HepG2 (cell line): ENCODE data around the gene FAM216A. TPM values are rescaled to one million over a fixed set of nuclear protein-coding genes. Genes with fewer than 3 reads are reported as not detected.

Experiments used
- ATAC-seq: fragments of 200-7000 bp; cut with Tn5 transposase; 3 replicates; pipeline ENCODE4 v1.9.1; 2020; ENCODE audit warnings: mild to moderate bottlenecking, moderate library complexity
- BruUV-seq: library from RNA; stranded (reverse); fragments of 400-500 nt; replicated peaks from 2 replicates; lab custom pipeline; 2021; lab: Mats Ljungman, UMichigan
- CTCF ChIA-PET: fragments of 300-600 bp; formaldehyde crosslinking; extraction: SDS; loops from one replicate; lab custom pipeline; 2021; ENCODE audit warnings: low total read pairs, inconsistent platforms, low intra/inter-chr PET ratio; lab: Yijun Ruan, JAX
- POLR2A ChIA-PET: fragments of 350-600 bp; sonication (Branson Sonifier 250); formaldehyde crosslinking; loops from one replicate; lab custom pipeline; 2020; ENCODE audit warnings: antibody characterized with exemption, inconsistent platforms; lab: Yijun Ruan, JAX
- DNase-seq: peaks from one replicate; pipeline ENCODE4 v3.0.0-alpha.2; 2015; ENCODE audit warnings: low spot score
- FAIRE-seq: peaks from 3 replicates; lab custom pipeline; 2011; peaks lifted over from hg19 to GRCh38; lab: Jason Lieb, UNC
- H2AFZ ChIP-seq: one replicate; pipeline ENCODE4 v1.6.1; 2011; ENCODE audit warnings: low read length, inconsistent platforms
- H3K27ac ChIP-seq: fragments of 300-600 bp; 3 replicates; pipeline ENCODE4 v1.8.0; 2011; ENCODE audit warnings: mixed run types, mild to moderate bottlenecking, mixed read lengths, low read length, inconsistent platforms; ENCODE audit not compliant: insufficient read depth; ENCODE audit errors: extremely low read length
- H3K27me3 ChIP-seq, 2 experiments: fragments of 200-600 bp in 1 of 2; 2 replicates in 1 of 2; 3 replicates in 1 of 2; pipeline versions ENCODE4 v1.6.0 to v1.8.0; 2011; ENCODE audit warnings: low read length in 2 of 2, mild to moderate bottlenecking in 2 of 2, moderate library complexity in 2 of 2, inconsistent platforms in 1 of 2; ENCODE audit not compliant: insufficient read depth in 2 of 2, control insufficient read depth in 1 of 2
- H3K36me3 ChIP-seq, 2 experiments: fragments of 200-600 bp in 1 of 2; replicated peaks in 1 of 2; 2 replicates in 1 of 2; 3 replicates in 1 of 2; pipeline versions ENCODE4 v1.5.1 to v1.8.0; 2011; ENCODE audit warnings: low read length in 2 of 2, inconsistent platforms in 1 of 2; ENCODE audit not compliant: insufficient read depth in 2 of 2, control insufficient read depth in 1 of 2
- H3K4me1 ChIP-seq: 2 replicates; pipeline ENCODE4 v1.5.1; 2012; ENCODE audit warnings: low read length, inconsistent platforms; ENCODE audit not compliant: insufficient read depth
- H3K4me2 ChIP-seq: 2 replicates; pipeline ENCODE4 v1.6.0; 2011; ENCODE audit warnings: low read depth, low read length, inconsistent platforms
- H3K4me3 ChIP-seq, 3 experiments: fragments of 200-600 bp in 1 of 3; sonication (generic), shearing (Covaris generic) in 1 of 3; replicated peaks in 1 of 3; 2 replicates each; pipeline ENCODE4 v1.5.1; 2011 to 2016; ENCODE audit warnings: low read length in 3 of 3, inconsistent platforms in 2 of 3, low read depth in 2 of 3, mild to moderate bottlenecking in 2 of 3, control low read depth in 1 of 3, mixed read lengths in 1 of 3; ENCODE audit not compliant: insufficient read depth in 1 of 3
- H3K79me2 ChIP-seq: one replicate; pipeline ENCODE4 v1.6.1; 2011; ENCODE audit warnings: low read length, inconsistent platforms; ENCODE audit not compliant: insufficient read depth
- H3K9ac ChIP-seq: 2 replicates; pipeline ENCODE4 v1.6.0; 2011; ENCODE audit warnings: mild to moderate bottlenecking, low read depth, low read length, inconsistent platforms; ENCODE audit not compliant: insufficient read depth
- H3K9me3 ChIP-seq: 2 replicates; pipeline ENCODE4 v1.5.1; 2012; ENCODE audit warnings: mild to moderate bottlenecking, low read length
- H4K20me1 ChIP-seq: 2 replicates; pipeline ENCODE4 v1.6.0; 2011; ENCODE audit warnings: inconsistent platforms, mild to moderate bottlenecking, low read length, moderate library complexity; ENCODE audit not compliant: insufficient read depth
- BATF2 ChIP-seq: sonication (generic); formaldehyde crosslinking; IDR thresholded peaks from 2 replicates; pipeline ENCODE4 v1.8.0; 2022; ENCODE audit warnings: mild to moderate bottlenecking, missing genetic modification reagents, moderate library complexity
- HMG20B ChIP-seq: conservative IDR thresholded peaks from 2 replicates; pipeline ENCODE4 v1.6.1; 2016; ENCODE audit warnings: missing genetic modification reagents, missing compliant biosample characterization
- HNRNPH1 ChIP-seq: fragments of 200-400 bp; formaldehyde crosslinking; optimal IDR thresholded peaks from 2 replicates; pipeline ENCODE3; 2017; ENCODE audit warnings: mild to moderate bottlenecking, low read depth, low read length
- KDM5B ChIP-seq: sonication (generic); formaldehyde crosslinking; IDR thresholded peaks from 2 replicates; pipeline ENCODE4 v1.4.0; 2020; ENCODE audit warnings: missing genetic modification reagents, mild to moderate bottlenecking, borderline replicate concordance
- MED1 ChIP-seq: sonication (generic); formaldehyde crosslinking; IDR thresholded peaks from 2 replicates; pipeline ENCODE4 v1.4.0; 2020; ENCODE audit warnings: missing genetic modification reagents
- PBX3 ChIP-seq: sonication (generic); formaldehyde crosslinking; IDR thresholded peaks from 2 replicates; pipeline ENCODE4 v1.8.1; 2023; ENCODE audit warnings: missing genetic modification reagents, inconsistent platforms, borderline replicate concordance
- PREB ChIP-seq: sonication (generic); formaldehyde crosslinking; IDR thresholded peaks from 2 replicates; pipeline ENCODE4 v1.4.0; 2020; ENCODE audit warnings: missing genetic modification reagents
- ZNF674 ChIP-seq: sonication (generic); formaldehyde crosslinking; IDR thresholded peaks from 2 replicates; pipeline ENCODE4 v1.5.0; 2020; ENCODE audit warnings: low read depth, mild to moderate bottlenecking, missing genetic modification reagents
- WGBS: methylation state at CpG from one replicate; pipeline ENCODE4 v1.1.6; 2017; ENCODE audit warnings: low lambda C conversion rate; 5-methylcytosine and 5-hydroxymethylcytosine counted together
- in situ Hi-C: cut with HindIII; loops from 2 replicates; pipeline ENCODE4 v1.10.0; 2017; ENCODE audit warnings: low pct_unique_long_range_greater_than_20kb; ENCODE audit not compliant: extremely low pct_ligation_motif_present
- intact Hi-C: fragments of 100-400 bp; cut with micrococcal nuclease; formaldehyde crosslinking; loops from one replicate; pipeline ENCODE4 v1.10.0; 2022; ENCODE audit not compliant: unreplicated experiment
- polyA plus RNA-seq, 8 experiments: library from polyadenylated mRNA; depleted of rRNA in 3 of 8; stranded (reverse) in 7 of 8; unstranded in 1 of 8; fragments of >200 nt; fragmentation: Illumina TruSeq in 4 of 8; extraction: Trizol in 4 of 8; gene quantifications; 2 replicates each; pipeline versions ENCODE4 v1.2.1 to v1.2.3, GENCODE V29; 2011 to 2016; ENCODE audit warnings: low read depth in 4 of 8, missing spikeins in 1 of 8, mixed read lengths in 1 of 8; ENCODE audit not compliant: insufficient read depth in 1 of 8
- total RNA-seq, 5 experiments: library from RNA; depleted of rRNA; stranded (reverse); fragments of >200 nt; fragmentation: Illumina TruSeq; extraction: Trizol; gene quantifications; 2 replicates each; pipeline ENCODE4 v1.2.3, GENCODE V29; 2016; ENCODE audit warnings: low read depth in 1 of 5

FAM216A gene
- total and polyA plus RNA-seq, 2 of the 13 experiments (the other 11 are each of a cell fraction or from before 2014, with no cell fraction given): 20.3 to 31.2 TPM

GRCh38 chr12:110528277-110528839, 59.7 kb downstream of the FAM216A start:
- intact Hi-C loops: no loop called here
- no peaks in the 10 kb centered on the region; a peak in 1 of 5 replicates for H3K36me3 ChIP-seq
- CTCF ChIA-PET: no interaction called here
- TF ChIP-seq HNRNPH1 (no peak), MED1 (CRISPR knock-in tag) (no peak), ZNF674 (CRISPR knock-in tag) (no peak)
- TF ChIP-seq, all 625 proteins: peak for 0
- peaks cover 7% of the 10 kb centered on the region for H3K4me1 ChIP-seq
- no peak overlapping the region for H3K4me2 ChIP-seq
- BruUV-seq: no TSS peak
- FAIRE-seq (no peak), ATAC-seq (peak; percentile 32; the same call in 1 of the 3 replicates), DNase-seq (no peak)
- H3K27ac ChIP-seq: no peak overlapping the region
- H3K79me2 ChIP-seq: no peaks in the 10 kb centered on the region
- H3K27me3 ChIP-seq: no peaks in the 10 kb centered on the region
- POLR2A ChIA-PET: no interaction called here
- H3K9me3 ChIP-seq: no peaks in the 10 kb centered on the region
- H3K4me3 ChIP-seq: no peak overlapping the region
- WGBS: 100% methylated on average over 6 of the region's 6 CpGs
- H4K20me1 ChIP-seq: no peaks in the 10 kb centered on the region
- H3K9ac ChIP-seq: no peak overlapping the region
- no peak overlapping the region for H2AFZ ChIP-seq
- in situ Hi-C loops: no loop called here

GRCh38 chr12:110530511-110530910, 61.9 kb downstream of the FAM216A start:
- no peaks in the 10 kb centered on the region for H3K9me3 ChIP-seq
- H3K27ac ChIP-seq: no peak overlapping the region
- H3K9ac ChIP-seq: no peak overlapping the region
- no peak overlapping the region for H3K4me3 ChIP-seq
- ChIA-PET CTCF (no interaction called here), POLR2A (no interaction called here)
- no peaks in the 10 kb centered on the region; a peak in 1 of 5 replicates for H3K36me3 ChIP-seq
- FAIRE-seq (no peak), ATAC-seq (no peak), DNase-seq (no peak)
- H3K27me3 ChIP-seq: no peaks in the 10 kb centered on the region
- H4K20me1 ChIP-seq: no peaks in the 10 kb centered on the region
- in situ Hi-C loops: no loop called here
- no TSS peak for BruUV-seq
- no peak overlapping the region for H2AFZ ChIP-seq
- no peaks in the 10 kb centered on the region for H3K79me2 ChIP-seq
- 86% methylated on average over 2 of the region's 2 CpGs for WGBS
- H3K4me2 ChIP-seq: no peak overlapping the region
- intact Hi-C loops: no loop called here
- H3K4me1 ChIP-seq: peaks cover 17% of the 10 kb centered on the region
- TF ChIP-seq BATF2 (CRISPR knock-in tag) (no peak), PBX3 (no peak), KDM5B (CRISPR knock-in tag) (no peak), HMG20B (CRISPR knock-in tag) (no peak), PREB (CRISPR knock-in tag) (no peak)
